VCaP (cell line): ENCODE measurements around the gene GPR158.

ENCODE experiments used
- H3K27ac ChIP-seq: fragments of 450-650 bp; 2 replicates; pipeline ENCODE4 v1.5.1; 2017
- CTCF ChIP-seq: fragments of 450-650 bp; conservative IDR thresholded peaks from 2 replicates; pipeline ENCODE4 v1.5.1; 2017; ENCODE audit warnings: mild to moderate bottlenecking, moderate library complexity

The GPR158 gene

GRCh38 chr10:25455980-25456567 lies 281.3 kb downstream of the GPR158 start:
- no peak overlapping the region for H3K27ac ChIP-seq
- no peak for TF ChIP-seq CTCF

DNA sequence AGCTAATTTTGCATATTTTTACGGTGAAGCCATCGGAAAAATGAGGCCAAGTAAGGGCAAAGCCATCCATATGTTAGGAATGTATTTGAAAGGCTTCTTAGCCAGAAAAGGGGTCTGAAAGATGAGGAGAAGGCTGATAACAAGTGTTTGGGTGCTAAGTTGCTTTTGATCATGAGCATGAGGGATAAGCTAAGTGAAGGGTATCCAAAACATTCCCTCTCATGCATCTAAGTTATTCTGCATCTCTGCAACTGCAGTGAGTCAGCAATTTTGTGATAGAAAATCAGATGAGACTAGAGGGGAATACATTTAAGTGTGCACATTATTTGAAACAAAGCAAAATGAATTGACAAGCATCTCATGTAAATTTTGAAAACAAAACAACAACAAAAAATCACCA lies 282.8 kb downstream of the GPR158 start:
- no peak overlapping the region for H3K27ac ChIP-seq
- TF ChIP-seq CTCF = no peak

DNA sequence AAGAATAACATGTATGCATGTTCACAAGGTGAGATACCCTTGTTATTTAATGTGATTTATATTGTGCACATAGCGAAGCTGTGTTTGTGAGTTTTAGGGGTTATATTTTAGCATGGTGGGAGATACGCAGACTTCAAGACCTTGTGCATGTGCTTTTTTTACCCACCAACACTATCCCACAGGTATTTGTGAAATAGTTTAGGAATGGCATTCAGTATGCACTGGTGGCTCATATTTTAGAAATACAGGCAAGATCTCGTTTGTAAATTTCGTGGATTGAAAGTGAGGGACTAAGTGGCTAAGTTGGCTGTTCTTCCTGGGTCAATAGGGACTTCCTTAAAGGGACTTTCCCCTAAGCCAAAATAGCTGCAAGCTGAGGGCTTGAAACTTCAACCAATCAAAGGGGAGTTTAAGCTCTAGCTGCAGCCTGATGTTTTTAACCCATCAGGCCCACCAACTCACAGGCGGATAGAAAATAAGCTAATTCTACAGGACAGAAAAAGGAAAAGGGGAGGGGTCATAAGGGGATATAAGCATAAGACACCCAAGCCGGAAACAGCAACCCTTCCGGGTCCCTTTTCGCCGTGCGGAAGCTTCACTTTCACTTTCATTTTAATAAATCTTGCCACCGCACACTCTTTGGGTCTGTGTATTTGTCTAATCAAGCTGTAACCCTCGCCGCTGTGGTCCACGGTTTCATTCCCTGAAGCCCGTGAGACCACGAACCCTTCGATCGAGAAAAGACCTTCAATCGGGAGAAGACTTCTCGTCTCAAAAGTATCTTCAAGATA lies 291.0 kb downstream of the GPR158 start:
- no peak for TF ChIP-seq CTCF
- H3K27ac ChIP-seq = no peak overlapping the region

DNA sequence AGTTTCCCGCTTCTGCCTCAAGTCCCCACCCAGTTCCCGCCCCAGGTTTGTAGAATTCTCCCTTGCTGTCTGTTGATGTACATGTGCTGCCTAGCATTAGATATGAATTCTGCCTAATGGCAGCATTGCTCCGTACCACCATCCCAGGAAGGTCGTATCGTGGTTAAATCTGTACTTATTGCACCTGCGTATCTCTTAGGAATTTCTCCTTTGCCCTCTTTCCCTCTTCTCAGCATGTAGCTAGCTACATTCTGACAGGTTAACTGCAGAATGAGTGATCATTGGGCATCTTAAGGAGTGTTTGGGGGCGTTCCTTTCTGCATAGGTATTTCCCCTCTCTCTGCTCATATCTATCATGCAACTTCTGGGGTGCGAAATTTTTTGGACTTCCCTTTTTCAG lies 293.1 kb downstream of the GPR158 start:
- H3K27ac ChIP-seq = no peak overlapping the region
- TF ChIP-seq CTCF = no peak

DNA sequence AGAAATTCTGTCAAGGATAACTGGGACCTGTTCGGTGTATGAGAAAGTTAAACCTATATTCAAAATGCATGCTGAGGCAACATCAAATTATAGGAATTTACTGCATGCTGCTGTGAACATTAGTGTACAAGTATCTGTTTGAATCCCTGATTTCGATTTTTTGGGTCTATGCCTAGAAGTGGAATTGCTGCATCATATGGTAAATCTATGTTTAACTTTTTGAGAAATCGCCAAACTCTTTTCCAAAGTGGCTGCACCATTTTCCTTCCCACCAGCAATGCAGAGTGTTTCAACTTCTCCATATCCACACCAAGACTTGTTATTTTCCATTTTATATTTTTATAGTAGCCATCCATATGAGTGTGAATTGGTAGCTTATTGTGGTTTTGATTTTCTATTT lies 306.7 kb downstream of the GPR158 start:
- no peak overlapping the region for H3K27ac ChIP-seq
- no peak for TF ChIP-seq CTCF

DNA sequence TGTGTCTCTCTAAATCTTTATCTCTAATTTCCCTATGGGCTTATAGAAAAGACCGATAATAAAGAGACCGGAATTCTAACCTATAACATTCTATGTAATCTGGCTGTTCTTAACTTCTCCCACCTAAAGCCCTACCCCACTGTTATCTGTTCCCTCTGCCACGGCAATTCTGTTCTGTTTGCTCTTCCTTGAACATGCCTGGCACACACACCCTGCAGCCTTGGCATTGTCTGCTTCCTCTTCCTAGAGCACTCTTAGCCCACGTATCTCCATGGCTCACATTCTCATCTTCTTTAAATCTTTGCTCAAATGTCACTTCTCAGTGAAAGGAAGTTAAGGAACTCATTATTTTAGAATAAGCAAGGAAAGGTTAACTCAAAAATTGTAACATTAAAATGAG lies 309.2 kb downstream of the GPR158 start:
- no peak overlapping the region for H3K27ac ChIP-seq
- TF ChIP-seq CTCF = no peak

GRCh38 chr10:25487266-25487665 lies 312.5 kb downstream of the GPR158 start:
- no peak for TF ChIP-seq CTCF
- H3K27ac ChIP-seq = no peak overlapping the region
